MCF 10A (cell line): ENCODE results near the gene CYTL1. TPM values are rescaled to one million over a fixed set of nuclear protein-coding genes. Genes with fewer than 3 reads are reported as not detected.

Experiments
- BruUV-seq: library from RNA; stranded (reverse); fragments of 400-500 nt; replicated peaks from 2 replicates; lab custom pipeline; 2021; lab: Mats Ljungman, UMichigan
- CTCF ChIA-PET: fragments of 300-600 bp; sonication (Branson Sonifier 250); formaldehyde crosslinking; extraction: SDS; loops from one replicate; lab custom pipeline; 2021; ENCODE audit warnings: antibody characterized with exemption, inconsistent platforms; lab: Yijun Ruan, JAX
- POLR2A ChIA-PET: fragments of 300-600, 350-650 bp; sonication (Branson Sonifier 250); formaldehyde crosslinking; extraction: SDS; loops from one replicate; lab custom pipeline; 2020; ENCODE audit warnings: antibody characterized with exemption, inconsistent platforms; lab: Yijun Ruan, JAX
- DNase-seq: peaks from one replicate; pipeline ENCODE4 v3.0.0-alpha.2; 2018; ENCODE audit not compliant: unreplicated experiment
- H3K27ac Mint-ChIP-seq: one replicate; pipeline ENCODE4 v1.8.0; 2022; ENCODE audit warnings: mild to moderate bottlenecking, low read depth, mixed read lengths; ENCODE audit not compliant: unreplicated experiment
- H3K27me3 Mint-ChIP-seq: one replicate; pipeline ENCODE4 v1.8.0; 2022; ENCODE audit warnings: mixed read lengths; ENCODE audit not compliant: insufficient read depth, unreplicated experiment
- H3K36me3 Mint-ChIP-seq: one replicate; pipeline ENCODE4 v1.8.0; 2022; ENCODE audit warnings: mild to moderate bottlenecking, moderate library complexity, mixed read lengths; ENCODE audit not compliant: insufficient read depth, unreplicated experiment
- H3K4me1 Mint-ChIP-seq: one replicate; pipeline ENCODE4 v1.8.0; 2022; ENCODE audit warnings: mixed read lengths; ENCODE audit not compliant: insufficient read depth, unreplicated experiment
- H3K4me3 Mint-ChIP-seq: one replicate; pipeline ENCODE4 v1.8.0; 2022; ENCODE audit warnings: mild to moderate bottlenecking, moderate library complexity, mixed read lengths; ENCODE audit not compliant: unreplicated experiment
- H3K9me3 Mint-ChIP-seq: one replicate; pipeline ENCODE4 v1.8.0; 2022; ENCODE audit warnings: mixed read lengths; ENCODE audit not compliant: unreplicated experiment
- CTCF ChIP-seq: fragments of 200-600 bp; IDR thresholded peaks from one replicate; pipeline ENCODE4 v1.8.0; 2022; ENCODE audit warnings: antibody characterized with exemption, mild to moderate bottlenecking; ENCODE audit not compliant: unreplicated experiment
- intact Hi-C: fragments of 100-400 bp; cut with micrococcal nuclease; formaldehyde crosslinking; loops from 2 replicates; pipeline ENCODE4 v1.14.1; 2022
- total RNA-seq: library from RNA; stranded (reverse); gene quantifications from 2 replicates; pipeline ENCODE4 v1.2.3, GENCODE V29; 2022

The CYTL1 gene
- total RNA-seq, 1 experiment from 2014 or later = not detected

DNA sequence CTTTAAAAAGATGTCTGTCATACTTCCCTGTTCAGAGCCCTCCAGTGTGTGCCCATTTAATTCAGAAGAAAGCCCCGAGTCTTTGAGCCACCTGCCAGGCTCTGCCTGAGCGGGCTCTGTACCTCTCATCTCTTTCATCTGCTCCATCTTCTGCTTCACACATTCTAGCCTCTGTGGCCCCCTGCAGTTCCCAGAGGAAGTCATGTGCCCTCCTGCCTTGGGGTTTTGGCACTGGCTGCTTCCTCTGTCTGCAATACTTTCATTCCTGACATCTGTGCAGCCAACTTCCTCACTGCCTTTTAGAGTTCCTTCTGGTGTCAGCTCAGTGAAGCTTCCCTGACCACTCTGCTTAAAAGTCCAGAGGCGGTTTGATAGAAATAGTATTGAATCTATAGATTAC lies 25.8 kb upstream of the CYTL1 start:
- Mint-ChIP-seq H3K4me1 (peaks cover 14% of the 10 kb centered on the region), H3K4me3 (no peak overlapping the region), H3K27ac (no peak overlapping the region), H3K27me3 (no peaks in the 10 kb centered on the region), H3K9me3 (no peaks in the 10 kb centered on the region), H3K36me3 (no peaks in the 10 kb centered on the region)
- ChIA-PET POLR2A (no interaction called here), CTCF (interaction anchor here (0.6 kb wide), 1 partner anchor 716 kb away, joined by 5 read pairs; no protein-coding TSS in a partner anchor)
- TF ChIP-seq CTCF = no peak
- intact Hi-C loops = no loop called here
- no peak for DNase-seq
- BruUV-seq = no TSS peak

DNA sequence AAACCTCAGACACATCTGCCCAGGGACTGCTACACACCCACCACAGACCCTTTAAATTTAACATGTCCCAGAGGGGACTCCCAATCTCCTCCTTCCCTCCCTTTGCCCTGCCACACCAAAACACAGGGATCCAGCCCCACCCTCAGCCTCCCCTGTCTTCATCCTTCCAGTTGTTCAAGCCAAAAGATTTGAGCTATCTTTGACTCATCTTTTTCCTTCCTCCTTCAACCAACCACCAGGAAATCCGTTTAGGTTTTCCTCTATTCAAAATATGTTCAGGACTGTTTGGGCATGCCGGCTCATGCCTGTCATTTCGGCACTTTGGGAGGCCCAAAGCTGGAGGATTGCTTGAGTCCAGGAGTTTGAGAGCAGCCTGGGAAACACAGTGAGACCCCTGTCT lies 25.1 kb upstream of the CYTL1 start:
- intact Hi-C loops = no loop called here
- Mint-ChIP-seq H3K4me3 (no peak overlapping the region), H3K36me3 (no peaks in the 10 kb centered on the region), H3K27me3 (no peaks in the 10 kb centered on the region), H3K4me1 (peaks cover 14% of the 10 kb centered on the region), H3K9me3 (no peaks in the 10 kb centered on the region), H3K27ac (no peak overlapping the region)
- no TSS peak for BruUV-seq
- POLR2A ChIA-PET = interaction anchor here (0.6 kb wide), 1 partner anchor 21 kb away, joined by 5 read pairs; no protein-coding TSS in a partner anchor
- no peak for DNase-seq
- CTCF ChIA-PET = interaction anchor here (0.6 to 0.7 kb wide), 2 partner anchors 10 to 717 kb away, joined by 3 to 5 read pairs; no protein-coding TSS in a partner anchor
- TF ChIP-seq CTCF = no peak

DNA sequence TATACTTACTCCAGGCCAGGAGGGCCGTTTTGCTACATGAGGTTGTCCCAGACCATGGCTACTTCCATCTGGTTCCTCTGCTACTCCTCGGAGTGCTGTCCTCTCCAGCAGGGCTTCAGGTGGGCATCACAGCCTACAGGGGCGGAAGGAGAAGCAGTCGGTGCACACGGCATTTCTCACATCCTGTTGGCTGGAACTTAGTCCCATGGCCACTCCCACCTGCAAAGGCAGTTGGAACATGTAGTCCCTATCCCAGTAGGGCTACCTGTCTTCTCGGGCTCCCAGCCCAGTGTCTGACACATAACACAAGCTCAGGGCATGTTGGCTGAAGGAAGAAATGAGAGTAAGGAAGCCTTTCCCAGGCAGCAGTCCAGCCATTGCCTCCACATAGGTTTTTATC lies 24.3 kb upstream of the CYTL1 start:
- CTCF ChIA-PET = interaction anchor here (0.7 kb wide), 2 partner anchors 135 to 760 kb away, joined by 3 read pairs; no protein-coding TSS in a partner anchor

DNA sequence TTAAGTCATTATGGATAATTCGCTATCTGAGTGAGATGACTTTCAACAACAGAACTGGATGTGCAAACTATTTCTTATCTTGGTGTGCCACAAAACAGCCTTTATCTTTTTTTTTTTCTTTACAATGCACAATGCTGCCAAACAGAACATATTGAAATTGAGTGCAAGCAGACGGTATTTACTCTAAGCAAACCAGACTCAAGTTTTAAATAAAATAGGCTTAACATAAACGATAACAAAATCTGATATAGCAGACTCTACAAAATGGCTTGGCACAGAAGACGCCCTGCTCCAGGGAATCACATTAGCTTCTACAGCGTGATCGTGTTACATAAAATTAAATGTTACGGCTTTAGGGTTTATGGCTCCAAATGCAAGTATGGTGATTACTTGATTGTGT lies 22.4 kb upstream of the CYTL1 start:
- CTCF ChIA-PET = interaction anchor here (0.6 kb wide), 1 partner anchor 277 kb away, joined by 3 read pairs; no protein-coding TSS in a partner anchor
- POLR2A ChIA-PET = no interaction called here
- DNase-seq = no peak
- Mint-ChIP-seq H3K9me3 (no peaks in the 10 kb centered on the region), H3K27me3 (no peaks in the 10 kb centered on the region), H3K4me1 (peaks cover 25% of the 10 kb centered on the region), H3K27ac (no peak overlapping the region), H3K4me3 (no peak overlapping the region), H3K36me3 (no peaks in the 10 kb centered on the region)
- no peak for TF ChIP-seq CTCF
- intact Hi-C loops = no loop called here
- no TSS peak for BruUV-seq

More for the DNA sequence above, 24.3 kb upstream of the CYTL1 start:
- H3K27ac Mint-ChIP-seq = no peak overlapping the region
- H3K9me3 Mint-ChIP-seq = no peaks in the 10 kb centered on the region
- POLR2A ChIA-PET = interaction anchor here (0.6 kb wide), 1 partner anchor 46 kb away, joined by 4 read pairs; no protein-coding TSS in a partner anchor
- H3K27me3 Mint-ChIP-seq = no peaks in the 10 kb centered on the region
- TF ChIP-seq CTCF = no peak
- no TSS peak for BruUV-seq
- no peaks in the 10 kb centered on the region for H3K36me3 Mint-ChIP-seq
- peak; percentile 59 for DNase-seq
- intact Hi-C loops = no loop called here
- H3K4me1 Mint-ChIP-seq = peaks cover 14% of the 10 kb centered on the region
- H3K4me3 Mint-ChIP-seq = no peak overlapping the region
